ENCODE data around the gene TARDBP. TPM values are rescaled to one million over a fixed set of nuclear protein-coding genes. Genes with fewer than 3 reads are reported as not detected.

Gene TARDBP
- total RNA-seq = 31.5 and 35.5 TPM in 2 replicates

GRCh38 chr1:11012260-11013159, at the start of gene TARDBP:
TSS of gene TARDBP (plus strand) at chr1:11012654. CDS start at chr1:11013728, 1,074 bp downstream.

DNA sequence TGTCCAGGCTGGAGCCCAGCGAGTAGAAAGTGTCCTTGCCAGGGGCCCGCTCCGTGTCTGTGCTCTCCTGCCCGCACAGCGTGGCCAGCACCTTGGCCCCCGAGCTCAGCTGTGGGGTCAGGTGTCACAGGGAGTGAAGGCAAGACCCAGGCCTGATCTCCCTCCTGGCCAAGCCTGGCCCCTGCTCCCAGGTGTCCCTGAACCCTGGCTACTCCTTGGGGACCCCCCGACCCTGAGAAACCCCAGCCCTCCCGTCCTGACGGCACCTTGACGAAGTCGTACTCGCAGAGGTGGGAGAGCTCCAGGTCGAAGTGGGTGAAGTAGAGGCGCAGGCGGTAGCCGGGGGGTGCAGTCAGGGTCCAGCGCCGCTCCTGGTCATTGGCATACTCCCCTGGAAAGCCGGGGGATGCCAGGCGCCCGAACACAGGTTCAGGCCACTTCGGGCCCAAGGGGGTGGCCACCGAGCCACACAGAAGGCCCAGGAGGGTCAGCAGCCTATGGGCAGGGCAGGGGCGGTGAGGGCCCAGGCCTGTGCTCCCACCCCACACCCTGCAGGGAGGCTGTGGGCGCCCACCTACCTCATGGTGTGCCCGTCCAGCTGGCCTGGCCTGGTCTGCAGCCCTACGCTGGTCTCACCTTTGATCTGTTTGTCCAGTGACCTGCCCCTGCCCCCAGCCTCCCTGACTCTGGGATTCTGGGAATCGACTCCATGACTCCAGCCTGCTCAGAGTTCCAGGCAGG, 34.3 kb downstream of the TARDBP start, which contains the start of gene MASP2:
Gene MASP2, minus strand, starts transcription at position 615 of the 741 bp plus-strand sequence. Its CDS starts 32 bp downstream, at position 583.

DNA sequence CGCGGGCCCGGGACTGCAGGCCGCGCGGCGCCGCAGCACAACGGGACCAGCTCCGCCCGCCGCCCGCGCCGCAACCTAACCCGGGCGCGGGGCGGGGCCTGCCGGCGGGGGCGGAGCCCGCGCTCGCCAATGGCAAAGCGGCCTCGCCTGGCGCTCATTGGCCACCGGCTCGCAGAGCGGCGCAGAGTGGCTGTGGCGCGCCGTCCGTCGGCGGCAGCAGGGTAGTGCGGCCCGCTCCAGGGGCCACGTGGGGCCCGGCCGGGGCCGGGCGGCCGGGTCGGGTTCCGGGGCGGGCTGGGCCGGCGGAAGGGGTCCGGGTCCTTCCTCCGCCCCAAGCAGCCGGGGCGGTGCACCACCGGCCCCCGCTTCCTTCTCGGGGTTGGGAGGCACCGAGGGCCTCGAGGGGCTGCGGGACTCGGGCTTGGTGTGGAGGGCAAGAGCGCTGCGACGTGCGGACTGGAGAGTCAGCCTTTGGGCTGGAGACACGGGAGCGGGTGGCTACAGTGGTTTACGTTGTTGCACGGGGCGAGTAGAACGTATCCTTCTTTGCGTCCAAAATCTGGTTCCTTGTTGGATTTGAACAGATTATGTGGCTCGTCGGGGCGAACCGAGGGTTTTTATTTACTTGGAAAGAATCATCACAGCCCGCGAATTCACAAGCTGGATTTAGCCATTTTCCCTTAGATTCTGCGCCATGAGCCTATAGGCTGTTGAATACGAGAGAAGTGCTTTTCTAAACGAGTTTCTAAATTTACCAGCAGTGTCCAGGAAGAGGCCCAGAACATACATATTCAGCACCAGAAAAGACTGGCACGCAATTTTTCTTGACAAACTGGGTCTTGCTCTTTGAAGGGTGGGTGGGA, 47.7 kb downstream of the TARDBP start, which contains the start of gene SRM:
Gene SRM, minus strand, starts transcription at position 51 of the 863 bp plus-strand sequence. CDS start 75 bp downstream, outside the sequence.

Other genes starting within 250 kb of the TARDBP start
- gene CASZ1, start 216.0 kb upstream of the TARDBP start, total RNA-seq = 0.30 and 0.34 TPM in 2 replicates
- gene MASP2, start 34.6 kb downstream of the TARDBP start, total RNA-seq = not detected in 2 replicates
- 91.6 and 110 TPM in 2 replicates for gene SRM, start 47.4 kb downstream of the TARDBP start, total RNA-seq
- gene EXOSC10, start 87.2 kb downstream of the TARDBP start, total RNA-seq = 54.9 and 59.3 TPM in 2 replicates
- gene ANGPTL7, start 176.7 kb downstream of the TARDBP start, total RNA-seq = not detected in 2 replicates
- gene MTOR, start 249.9 kb downstream of the TARDBP start, total RNA-seq = 25.4 and 29.9 TPM in 2 replicates

All from bronchus fibroblast of lung (primary cell).